Renal pelvis (tissue), 12 donors: ENCODE data around the gene LIN7B. TPM values are rescaled to one million over a fixed set of nuclear protein-coding genes. Genes with fewer than 3 reads are reported as not detected.
A peak's percentile ranks its signal among the peaks of the same experiment; 100 is the strongest.

Experiments used
- DNase-seq: peaks from one replicate; pipeline ENCODE4 v3.0.0-alpha.2; 2013
- long read RNA-seq, 16 experiments: transcript quantifications; one replicate each; lab custom pipeline, GENCODE V29; 2026
- polyA plus RNA-seq, 3 donors: library from polyadenylated mRNA; unstranded; fragments of 120-200 nt; gene quantifications; one replicate each; pipeline ENCODE4 v1.2.1, GENCODE V29; 2013; ENCODE audit not compliant: insufficient read length in 3 of 3

LIN7B gene, protein sequence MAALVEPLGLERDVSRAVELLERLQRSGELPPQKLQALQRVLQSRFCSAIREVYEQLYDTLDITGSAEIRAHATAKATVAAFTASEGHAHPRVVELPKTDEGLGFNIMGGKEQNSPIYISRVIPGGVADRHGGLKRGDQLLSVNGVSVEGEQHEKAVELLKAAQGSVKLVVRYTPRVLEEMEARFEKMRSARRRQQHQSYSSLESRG
- 10 to 100 TPM in 2 of 3 donors, 1 to 10 TPM in 1; 9.0 to 11.5 (median 10.1) TPM for polyA plus RNA-seq
- long read RNA-seq, donor 1, partial matches to known transcripts: 0 of 9 reads
- long read RNA-seq, donor 1, other reads (novel, unspliced or antisense): 0 of 9 reads
- long read RNA-seq, donor 2, partial matches to known transcripts: 0 of 4 reads
- long read RNA-seq, donor 2, other reads (novel, unspliced or antisense): 0 of 4 reads
- long read RNA-seq, donor 3, partial matches to known transcripts: 0 of 4 reads
- long read RNA-seq, donor 3, other reads (novel, unspliced or antisense): 0 of 4 reads
- long read RNA-seq, donor 4, partial matches to known transcripts: 0 of 6 reads
- long read RNA-seq, donor 4, other reads (novel, unspliced or antisense): 0 of 6 reads
- long read RNA-seq, donor 5, partial matches to known transcripts: 0 of 4 reads
- long read RNA-seq, donor 5, other reads (novel, unspliced or antisense): 0 of 4 reads
- long read RNA-seq, donor 6, partial matches to known transcripts: 0 of 4 reads
- long read RNA-seq, donor 6, other reads (novel, unspliced or antisense): 0 of 4 reads
- long read RNA-seq, donor 7, transcript LIN7B-201 (6 exons, 755 nt): major isoform, 5 of 9 reads
- long read RNA-seq, donor 7, partial matches to known transcripts: 0 of 9 reads
- long read RNA-seq, donor 7, other reads (novel, unspliced or antisense): 0 of 9 reads
- long read RNA-seq, donor 8, partial matches to known transcripts: 0 of 1 reads
- long read RNA-seq, donor 8, other reads (novel, unspliced or antisense): 0 of 1 reads
- long read RNA-seq, donor 9, transcript LIN7B-201 (6 exons, 755 nt): major isoform, 5 of 6 reads
- long read RNA-seq, donor 9, partial matches to known transcripts: 0 of 6 reads
- long read RNA-seq, donor 9, other reads (novel, unspliced or antisense): 0 of 6 reads
- long read RNA-seq, donor 10, partial matches to known transcripts: 0 of 6 reads
- long read RNA-seq, donor 10, other reads (novel, unspliced or antisense): 0 of 6 reads
- long read RNA-seq, donor 11, partial matches to known transcripts: 0 of 4 reads
- long read RNA-seq, donor 11, other reads (novel, unspliced or antisense): 0 of 4 reads
- long read RNA-seq, donor 12, partial matches to known transcripts: 0 of 7 reads
- long read RNA-seq, donor 12, other reads (novel, unspliced or antisense): 0 of 7 reads
- long read RNA-seq, donor 13, partial matches to known transcripts: 0 of 2 reads
- long read RNA-seq, donor 13, other reads (novel, unspliced or antisense): 0 of 2 reads
- long read RNA-seq, donor 14: 0 reads
- long read RNA-seq, donor 15, transcript LIN7B-201 (6 exons, 755 nt): major isoform, 6 of 11 reads
- long read RNA-seq, donor 15, partial matches to known transcripts: 0 of 11 reads
- long read RNA-seq, donor 15, other reads (novel, unspliced or antisense): 0 of 11 reads
- long read RNA-seq, donor 16, transcript LIN7B-201 (6 exons, 755 nt): major isoform, 5 of 11 reads
- long read RNA-seq, donor 16, partial matches to known transcripts: 5 of 11 reads
- long read RNA-seq, donor 16, other reads (novel, unspliced or antisense): 0 of 11 reads

GRCh38 chr19:49113762-49114629 is at the start of gene LIN7B:
TSS of gene LIN7B (plus strand) at chr19:49114370. CDS start at chr19:49114405, 35 bp downstream.
- DNase-seq: peak; percentile 72

- DNase-seq: peak; percentile 69
These were observed 49.2 kb upstream of the LIN7B start, which contains the start of gene NTF4 for GRCh38 chr19:49064768-49065611. TSS of gene NTF4 (minus strand) at chr19:49064818. CDS start at chr19:49061997, 2,821 bp downstream.

GRCh38 chr19:49065905-49066512 is 48.2 kb upstream of the LIN7B start:
- no peak for DNase-seq

GRCh38 chr19:49067554-49067953 is 46.6 kb upstream of the LIN7B start:
- no peak for DNase-seq

- no peak for DNase-seq
These were observed 45.1 kb upstream of the LIN7B start for GRCh38 chr19:49069026-49069425.

GRCh38 chr19:49070416-49070815 is 43.8 kb upstream of the LIN7B start:
- DNase-seq: no peak

DNA sequence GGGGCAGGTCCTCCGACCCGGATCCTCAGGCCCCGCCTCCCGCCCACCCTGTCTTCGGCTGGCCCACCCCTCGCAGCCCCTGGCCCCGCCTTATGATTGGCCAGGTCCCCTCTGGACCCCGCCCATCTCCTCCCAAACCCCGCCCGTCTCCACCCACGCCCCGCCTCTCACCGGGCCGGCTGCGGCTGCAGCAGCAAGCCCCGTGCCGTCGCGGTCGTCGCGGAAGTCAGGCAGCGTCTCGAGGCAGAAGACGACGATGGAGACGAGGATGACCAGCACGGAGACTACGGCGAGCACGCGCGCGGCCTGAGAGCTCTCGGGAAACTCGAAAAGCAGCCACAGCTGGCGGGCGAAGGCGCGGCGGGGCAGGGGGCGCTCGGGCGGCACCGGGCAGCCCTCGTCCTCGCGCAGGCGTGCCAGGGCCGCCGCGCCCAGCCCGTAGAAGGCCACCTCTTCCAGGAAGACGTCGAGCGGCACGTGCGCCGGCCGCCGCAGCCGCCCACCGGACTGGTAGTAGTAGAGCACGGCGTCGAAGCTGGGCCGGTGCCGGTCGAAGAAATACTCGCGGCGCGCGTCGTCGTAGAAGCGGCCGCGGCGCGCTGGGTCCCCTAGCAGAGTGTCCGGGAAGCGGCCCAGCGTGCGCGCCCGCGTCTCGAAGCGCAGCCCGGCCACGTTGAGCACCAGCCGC is 42.2 kb upstream of the LIN7B start:
- no peak for DNase-seq

- DNase-seq: no peak
These were observed 40.4 kb upstream of the LIN7B start for GRCh38 chr19:49073514-49074378.

DNA sequence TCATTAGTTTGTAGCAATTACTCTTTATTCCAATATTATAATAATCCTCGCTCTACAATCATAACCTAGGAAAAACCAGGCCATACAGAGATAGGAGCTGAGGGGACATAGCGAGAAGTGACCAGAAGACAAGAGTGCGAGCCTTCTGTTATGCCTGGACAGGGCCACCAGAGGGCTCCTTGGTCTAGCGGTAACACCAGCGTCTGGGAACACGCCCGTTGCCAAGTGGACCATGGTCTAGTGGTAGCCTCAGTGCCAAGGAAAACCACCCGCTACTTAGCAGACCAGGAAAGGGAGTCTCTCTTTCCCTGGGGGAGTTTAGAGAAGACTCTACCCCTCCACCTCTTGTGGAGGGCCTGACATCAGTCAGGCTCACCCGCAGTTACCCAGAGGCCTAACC is 39.3 kb upstream of the LIN7B start:
- DNase-seq: peak; percentile 29

DNA sequence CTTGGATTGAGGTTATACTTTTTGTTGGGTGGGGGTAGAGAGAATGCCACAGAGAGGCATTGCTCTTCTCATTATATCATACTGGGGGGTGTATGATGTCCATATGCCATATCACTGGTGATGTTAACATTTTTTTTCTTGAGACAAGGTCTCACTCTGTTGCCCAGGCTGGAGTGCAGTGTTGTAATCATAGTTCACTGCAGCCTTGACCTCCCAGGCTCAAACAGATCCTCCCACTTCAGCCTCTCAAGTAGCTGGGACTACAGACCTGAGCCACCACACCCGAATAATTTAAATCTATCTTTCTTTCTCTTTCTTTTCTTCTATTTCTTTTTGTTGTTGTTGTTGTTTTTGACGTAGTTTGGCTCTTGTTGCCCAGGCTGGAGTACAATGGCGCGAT is 33.8 kb upstream of the LIN7B start:
- no peak for DNase-seq

DNA sequence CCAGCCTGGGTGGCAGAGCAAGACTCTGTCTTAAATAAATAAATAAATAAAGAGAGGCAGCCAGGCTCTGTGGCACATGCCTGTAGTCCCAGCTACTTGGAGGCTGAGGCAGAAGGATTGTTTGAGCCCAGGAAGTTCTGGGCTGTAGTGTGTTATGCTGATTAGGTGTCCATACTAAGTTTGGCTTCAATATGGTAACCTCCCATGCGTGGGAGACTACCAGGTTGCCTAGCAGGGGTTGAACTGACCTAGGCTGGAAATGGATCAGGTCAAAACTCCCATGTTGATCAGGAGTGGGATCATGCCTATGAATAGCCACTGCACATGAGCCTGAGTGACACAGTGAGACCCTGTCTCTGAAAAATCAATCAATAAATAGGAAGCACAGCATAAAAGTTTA is 32.9 kb upstream of the LIN7B start:
- DNase-seq: no peak

DNA sequence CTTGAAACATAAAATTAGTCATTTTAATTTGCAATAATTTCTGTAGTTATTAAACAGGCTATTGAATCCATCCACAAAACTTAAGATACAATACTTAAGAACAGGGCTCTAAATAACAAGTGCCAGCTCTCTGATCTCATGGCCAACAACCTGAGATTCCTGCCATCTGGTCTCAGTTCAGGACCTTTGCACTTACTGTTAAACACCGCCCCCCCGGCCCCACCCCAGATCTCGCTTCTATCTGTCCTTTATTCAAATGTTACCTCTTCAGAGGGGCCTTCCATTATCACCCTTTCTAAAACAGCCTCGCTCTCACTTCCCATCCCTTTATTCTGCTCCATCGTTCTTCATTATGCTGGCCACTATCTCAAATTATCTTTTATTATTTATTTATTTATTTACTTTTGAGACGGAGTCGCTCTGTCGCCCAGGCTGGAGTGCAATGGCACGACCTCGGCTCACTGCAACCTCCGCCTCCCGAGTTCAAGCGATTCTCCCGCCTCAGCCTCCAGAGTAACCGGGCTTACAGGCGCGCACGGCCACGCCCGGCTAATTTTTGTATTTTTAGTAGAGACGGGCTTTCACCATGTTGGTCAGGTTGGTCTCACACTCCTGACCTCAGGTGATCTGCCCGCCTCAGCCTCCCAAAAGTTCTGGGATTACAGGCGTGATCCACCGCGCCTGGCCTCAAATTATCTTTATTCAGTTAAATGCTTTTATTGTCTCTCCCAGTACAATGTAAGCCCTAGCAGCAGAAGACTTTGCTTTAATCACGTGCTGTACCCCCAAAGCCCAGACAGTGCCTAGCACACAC is 29.8 kb upstream of the LIN7B start:
- DNase-seq: no peak

DNA sequence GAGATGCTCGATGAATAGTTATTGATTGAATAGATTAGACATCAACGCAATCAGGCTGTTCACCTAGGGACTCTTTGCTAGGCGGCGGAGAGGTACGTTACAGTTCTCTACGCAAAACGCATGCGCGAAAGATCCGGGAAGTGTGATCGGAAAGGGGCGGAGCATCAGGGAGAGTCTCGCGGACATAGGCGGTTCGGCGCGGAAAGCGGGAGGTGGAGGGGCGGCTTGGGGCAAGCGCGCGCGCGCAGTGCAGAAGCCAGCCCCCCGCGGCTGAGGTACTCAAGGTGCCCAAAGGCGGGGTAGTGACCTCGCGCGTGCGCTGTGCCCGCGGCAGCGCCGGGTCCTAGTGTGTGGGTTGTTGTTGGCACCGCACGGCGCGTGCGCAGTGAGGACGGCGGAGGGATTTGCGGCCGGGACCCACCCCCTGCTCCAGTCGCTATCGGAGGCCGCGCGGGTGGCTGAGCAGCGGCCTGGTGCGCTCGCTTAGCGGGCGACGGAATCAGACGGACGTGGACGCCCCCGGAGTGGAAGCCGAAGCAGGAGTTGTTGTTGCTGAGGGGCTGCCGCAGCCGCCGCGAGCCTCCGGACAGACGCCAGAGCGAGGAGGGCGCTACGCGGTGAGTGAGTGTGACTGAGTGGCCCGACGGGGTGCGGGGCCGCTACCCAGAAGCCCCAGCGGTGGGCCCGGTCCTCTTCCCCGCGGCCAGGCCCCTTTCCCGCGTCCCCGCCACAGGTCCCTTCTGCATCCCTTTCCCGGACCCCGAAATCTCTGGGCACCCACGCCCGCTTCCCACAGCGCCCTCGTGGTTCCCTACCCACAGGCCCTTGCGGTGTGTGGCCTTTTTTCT is 28.9 kb upstream of the LIN7B start, which contains the start of gene SNRNP70:
Gene SNRNP70 (plus strand): TSS at position 432 of the 848 bp plus-strand sequence. CDS start 964 bp downstream, outside the sequence.
- peak; percentile 99 for DNase-seq

DNA sequence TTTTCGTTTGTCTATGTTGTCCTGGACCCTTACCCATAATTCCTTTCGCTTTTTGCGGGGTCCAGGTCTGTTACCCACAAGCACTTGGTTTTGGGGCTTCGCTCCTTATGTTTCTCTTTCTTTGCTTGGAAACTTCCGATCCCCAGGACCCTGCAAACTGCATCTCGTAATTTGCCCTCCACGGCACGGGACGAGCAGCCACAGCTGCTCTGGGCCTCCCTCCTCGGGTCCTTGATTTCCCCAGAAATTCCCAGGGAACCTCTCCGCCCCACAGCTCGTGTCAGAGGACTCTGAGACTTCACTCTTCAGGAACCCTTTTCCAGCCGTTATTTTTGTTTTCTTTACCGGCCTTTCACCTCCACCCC is 28.3 kb upstream of the LIN7B start:
- no peak for DNase-seq

DNA sequence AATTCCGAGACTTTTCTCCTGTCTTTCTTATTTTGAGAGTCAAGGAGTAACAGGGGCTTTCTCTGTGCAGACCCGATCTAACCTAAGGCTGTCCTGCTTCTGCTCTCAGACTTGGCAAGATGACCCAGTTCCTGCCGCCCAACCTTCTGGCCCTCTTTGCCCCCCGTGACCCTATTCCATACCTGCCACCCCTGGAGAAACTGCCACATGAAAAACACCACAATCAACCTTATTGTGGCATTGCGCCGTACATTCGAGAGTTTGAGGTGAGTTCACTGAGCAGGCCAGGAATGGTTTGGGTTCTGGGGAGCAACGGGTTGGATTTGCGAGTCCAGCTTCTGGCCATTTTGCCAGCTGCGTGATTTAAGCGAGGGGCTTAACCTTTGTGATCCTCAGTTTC is 27.9 kb upstream of the LIN7B start:
- DNase-seq: no peak
